GM19099 (cell line): ENCODE results near the gene SND1.

Experiments used
- POLR2A ChIP-seq: IDR thresholded peaks from 3 replicates; pipeline ENCODE4 v1.6.1; 2011; ENCODE audit warnings: low read depth; ENCODE audit not compliant: insufficient read length; ENCODE audit errors: extremely low read depth

Gene SND1

DNA sequence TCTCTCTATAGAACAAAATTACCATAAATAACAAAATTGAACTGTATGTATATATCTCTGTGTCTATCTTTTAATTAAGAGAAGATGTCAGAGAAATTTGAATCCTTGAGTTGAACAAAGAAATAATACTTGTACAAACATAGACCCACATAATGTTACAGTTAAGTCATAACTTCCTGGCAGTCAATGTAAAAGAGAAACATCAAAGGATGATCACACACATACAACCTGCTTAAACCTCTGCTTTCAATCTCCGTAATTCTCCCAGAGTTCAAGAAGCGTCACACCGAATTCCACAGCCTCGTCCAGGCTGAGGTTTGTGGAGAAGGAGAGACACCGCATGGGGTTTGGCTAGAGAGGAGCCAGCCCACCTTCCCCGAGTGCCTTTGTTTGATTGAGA lies 419.4 kb downstream of the SND1 start:
- no peak for TF ChIP-seq POLR2A

GRCh38 chr7:128071801-128072200 lies 419.8 kb downstream of the SND1 start:
- no peak for TF ChIP-seq POLR2A

- no peak for TF ChIP-seq POLR2A
Measured at GRCh38 chr7:128073671-128074310, 421.8 kb downstream of the SND1 start.

- TF ChIP-seq POLR2A, result no peak
Measured at GRCh38 chr7:128074336-128074735, 422.3 kb downstream of the SND1 start.

DNA sequence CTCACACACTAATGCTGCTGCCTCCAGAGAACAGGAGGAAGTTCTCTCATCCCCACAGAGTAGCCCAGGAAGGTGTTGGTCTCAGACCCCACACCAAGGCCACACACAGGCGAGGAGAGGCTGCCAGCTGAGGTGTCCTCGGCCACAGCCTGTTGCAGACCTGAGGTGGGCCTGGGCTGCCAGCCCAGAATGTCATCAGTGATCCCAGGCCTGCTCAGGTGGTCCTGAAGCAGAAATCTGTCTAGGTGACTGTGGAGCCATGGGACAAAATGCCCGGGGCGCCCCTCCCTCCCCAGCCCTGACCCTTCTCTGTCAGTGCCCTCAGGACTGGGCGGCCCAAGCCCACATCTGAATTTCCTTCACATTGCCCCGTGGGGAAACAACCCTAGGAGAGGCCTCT lies 422.7 kb downstream of the SND1 start:
- TF ChIP-seq POLR2A, result no peak

- TF ChIP-seq POLR2A, result no peak
Measured at GRCh38 chr7:128075242-128076095, 423.5 kb downstream of the SND1 start.

GRCh38 chr7:128076196-128076795 lies 424.3 kb downstream of the SND1 start:
- TF ChIP-seq POLR2A, result no peak

DNA sequence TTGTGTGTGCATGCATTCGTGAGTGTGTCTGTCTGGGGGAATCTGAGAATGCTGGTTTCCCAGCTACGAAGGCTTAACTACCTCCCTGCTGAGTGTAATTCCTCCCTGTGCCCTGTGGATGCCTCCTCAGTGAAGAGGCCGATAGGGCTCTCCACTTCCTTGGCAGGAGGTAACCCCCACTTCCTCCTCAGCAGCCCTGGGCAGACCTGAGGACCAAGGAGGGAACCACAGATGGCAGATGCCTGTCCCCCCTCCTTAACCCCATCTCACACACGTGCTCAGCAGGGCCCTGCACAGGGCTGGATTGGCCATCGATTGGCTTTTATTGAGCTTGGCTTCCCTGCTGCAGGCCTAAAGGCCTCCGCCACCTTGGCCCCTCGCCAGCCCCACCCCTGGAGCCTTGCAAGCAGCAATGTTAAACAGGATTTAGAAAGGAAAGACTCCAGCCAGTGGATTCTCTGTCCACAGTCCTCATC lies 424.8 kb downstream of the SND1 start:
- TF ChIP-seq POLR2A, result no peak

DNA sequence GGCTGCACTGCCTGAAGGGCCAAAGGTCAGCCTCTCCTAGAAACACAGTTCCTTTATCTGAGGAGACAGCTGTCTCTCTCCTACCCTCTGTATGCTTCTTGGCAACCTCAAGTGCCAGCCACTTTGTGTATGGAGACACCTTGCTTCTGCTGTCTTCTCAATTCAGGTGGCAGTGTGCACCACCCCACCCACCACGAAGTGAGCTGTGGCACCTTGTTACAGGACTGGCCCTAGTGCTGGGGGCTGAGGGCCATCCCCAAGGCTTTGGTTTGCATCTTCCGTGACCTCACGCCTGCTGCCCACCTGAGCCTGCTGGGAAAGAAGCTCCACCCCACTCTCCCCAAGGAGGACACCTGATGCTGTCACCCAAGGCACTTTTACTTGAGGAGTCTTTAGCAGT lies 426.3 kb downstream of the SND1 start:
- TF ChIP-seq POLR2A, result no peak

DNA sequence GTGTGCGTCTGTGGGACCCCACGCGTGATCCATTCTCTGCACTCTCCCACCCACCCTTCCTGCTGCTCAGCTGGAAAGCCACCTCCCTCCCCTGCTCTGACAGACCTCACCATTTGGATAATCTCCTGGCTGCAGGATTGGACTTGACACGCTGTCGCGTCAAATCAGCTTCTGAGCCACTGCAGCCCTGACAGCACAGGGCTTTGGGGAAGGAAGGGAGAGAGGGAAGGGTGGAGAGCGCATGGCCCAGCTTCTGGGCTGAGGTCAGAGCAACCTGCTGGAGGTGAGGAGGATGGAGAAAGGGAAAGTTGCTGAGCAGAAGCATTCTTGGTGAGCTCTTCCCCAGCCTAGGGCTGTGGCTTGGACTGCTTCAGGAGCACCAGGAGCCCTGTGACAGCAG lies 428.2 kb downstream of the SND1 start:
- no peak for TF ChIP-seq POLR2A

- TF ChIP-seq POLR2A, result no peak
Measured at GRCh38 chr7:128081351-128081750, 429.4 kb downstream of the SND1 start.

DNA sequence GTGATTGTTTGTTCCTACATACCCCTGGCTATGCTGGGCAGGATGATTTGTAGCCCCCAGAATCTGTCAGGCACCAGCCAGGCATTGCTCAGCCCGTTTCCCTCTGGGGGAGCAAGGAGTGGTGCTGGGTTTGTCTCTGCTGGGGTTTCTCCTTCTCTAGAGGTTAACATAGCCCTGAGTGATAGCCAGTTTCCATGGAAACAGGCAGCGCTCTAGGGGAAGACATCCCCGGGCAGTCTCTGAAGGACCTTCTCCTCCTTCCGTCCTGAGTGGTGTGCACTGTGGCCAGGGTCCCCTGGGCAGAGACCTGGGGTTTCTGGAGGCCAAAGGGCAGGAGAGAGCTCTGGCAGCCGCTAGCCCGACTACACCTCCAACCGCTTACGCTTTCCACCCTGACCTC lies 429.8 kb downstream of the SND1 start:
- no peak for TF ChIP-seq POLR2A

DNA sequence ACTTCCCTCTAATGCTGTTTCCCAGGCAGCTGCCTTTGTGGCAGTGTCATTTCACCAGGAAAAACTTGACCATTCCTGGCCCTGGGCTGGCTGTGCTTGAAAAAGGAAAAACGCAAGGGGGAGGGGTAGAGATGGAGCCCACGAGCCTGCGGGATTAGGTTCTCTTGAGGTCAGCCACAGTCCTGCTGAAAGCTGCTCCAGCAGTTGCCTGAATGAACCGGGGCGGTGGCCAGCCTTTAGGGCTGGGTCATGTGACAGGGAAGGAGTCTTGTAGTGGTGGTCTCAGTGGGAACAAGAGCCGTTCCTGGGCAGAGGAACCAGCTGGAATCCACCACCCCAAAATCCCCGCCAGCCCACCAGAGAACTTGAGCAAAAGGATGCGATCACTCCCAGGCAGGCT lies 430.4 kb downstream of the SND1 start:
- no peak for TF ChIP-seq POLR2A

DNA sequence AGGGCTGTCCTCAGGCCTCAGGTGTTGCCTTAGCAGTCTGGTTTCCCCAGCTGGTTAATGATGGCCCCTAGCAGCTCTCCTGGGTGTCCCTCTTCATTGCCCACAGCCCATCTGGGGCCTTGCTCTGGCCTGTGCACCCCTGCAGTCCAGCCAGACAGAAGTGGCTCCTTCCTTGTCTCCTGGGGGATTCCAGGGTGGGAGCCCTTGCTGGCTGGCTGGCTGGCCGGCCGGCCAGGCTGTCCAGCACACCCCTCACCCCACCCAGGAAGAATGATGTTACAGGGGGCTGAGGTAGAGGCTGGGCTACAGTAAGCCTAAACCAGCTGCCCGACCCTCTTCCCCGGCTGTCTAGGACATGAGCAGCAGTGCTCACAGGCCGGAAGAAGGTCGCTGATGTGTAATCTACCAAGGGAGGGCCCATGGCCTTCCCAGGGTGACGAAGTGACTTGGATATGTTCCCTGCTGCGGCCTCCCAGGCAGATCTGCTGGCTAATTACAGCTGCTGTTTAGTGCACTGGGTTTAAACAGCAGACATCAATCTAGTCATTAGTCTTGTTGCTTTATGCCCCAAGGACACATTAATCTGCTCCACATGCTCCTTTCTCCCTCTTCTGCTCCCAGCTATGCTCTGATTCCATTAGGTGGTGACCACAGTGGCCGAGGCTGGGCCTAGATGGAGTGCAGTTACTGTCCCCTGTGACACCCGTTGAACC lies 433.1 kb downstream of the SND1 start:
- TF ChIP-seq POLR2A, result no peak

GRCh38 chr7:128090492-128090891 lies 438.5 kb downstream of the SND1 start:
- no peak for TF ChIP-seq POLR2A
